IMR-90 (cell line): ENCODE data around the gene SPP2. TPM values are rescaled to one million over a fixed set of nuclear protein-coding genes. Genes with fewer than 3 reads are reported as not detected.

Experiments
- ATAC-seq: fragments of 200-7000 bp; cut with Tn5 transposase; 2 replicates; pipeline ENCODE4 v1.9.1; 2020; ENCODE audit warnings: low read depth, mild to moderate bottlenecking, moderate library complexity
- BruUV-seq: library from RNA; stranded (reverse); fragments of 400-500 nt; replicated peaks from 2 replicates; lab custom pipeline; 2021; lab: Mats Ljungman, UMichigan
- CTCF ChIA-PET: fragments of 300-600 bp; formaldehyde crosslinking; extraction: SDS; loops from one replicate; lab custom pipeline; 2021; ENCODE audit warnings: antibody characterized with exemption; lab: Yijun Ruan, JAX
- POLR2A ChIA-PET: fragments of 300-600 bp; sonication (Branson Sonifier 250); formaldehyde crosslinking; loops from one replicate; lab custom pipeline; 2022; ENCODE audit warnings: antibody characterized with exemption; ENCODE audit not compliant: unreplicated experiment; lab: Charles Lee
- DNase-seq: peaks from one replicate; pipeline ENCODE4 v3.0.0; 2013
- H2AFZ ChIP-seq: replicated peaks from 2 replicates; pipeline ENCODE3; 2013; ENCODE audit warnings: low read length, mild to moderate bottlenecking; ENCODE audit not compliant: poor library complexity
- H2AK5ac ChIP-seq: 2 replicates; pipeline ENCODE4 v1.6.1; 2013; ENCODE audit warnings: low read depth, low read length, inconsistent platforms
- H2AK9ac ChIP-seq: replicated peaks from 2 replicates; pipeline ENCODE3; 2013; ENCODE audit warnings: mild to moderate bottlenecking, low read depth, low read length, moderate library complexity; ENCODE audit not compliant: poor library complexity
- H2BK120ac ChIP-seq: 2 replicates; pipeline ENCODE4 v1.6.1; 2013; ENCODE audit warnings: low read depth, low read length, inconsistent platforms
- H2BK15ac ChIP-seq: 3 replicates; pipeline ENCODE4 v1.6.1; 2013; ENCODE audit warnings: low read depth, low read length, inconsistent platforms
- H2BK20ac ChIP-seq: 2 replicates; pipeline ENCODE4 v1.6.1; 2013; ENCODE audit warnings: low read depth, mild to moderate bottlenecking, inconsistent platforms, low read length, moderate library complexity
- H2BK5ac ChIP-seq: 2 replicates; pipeline ENCODE4 v1.6.1; 2013; ENCODE audit warnings: mild to moderate bottlenecking, low read depth, low read length, inconsistent platforms; ENCODE audit not compliant: poor library complexity, severe bottlenecking
- H3K14ac ChIP-seq: replicated peaks from 2 replicates; pipeline ENCODE4 v1.6.1; 2013; ENCODE audit warnings: low read depth, low read length, inconsistent platforms
- H3K18ac ChIP-seq: 2 replicates; pipeline ENCODE4 v1.6.1; 2013; ENCODE audit warnings: low read depth, low read length, control low read depth
- H3K23ac ChIP-seq: 2 replicates; pipeline ENCODE4 v1.6.1; 2013; ENCODE audit warnings: low read depth, low read length, inconsistent platforms
- H3K27ac ChIP-seq: 2 replicates; pipeline ENCODE4 v1.5.1; 2013; ENCODE audit warnings: mild to moderate bottlenecking, control low read depth, low read length; ENCODE audit not compliant: insufficient read depth
- H3K27me3 ChIP-seq: 2 replicates; pipeline ENCODE4 v1.6.1; 2013; ENCODE audit warnings: low read length; ENCODE audit not compliant: control insufficient read depth, insufficient read depth
- H3K36me3 ChIP-seq: 2 replicates; pipeline ENCODE4 v1.6.1; 2013; ENCODE audit warnings: low read length, mixed read lengths; ENCODE audit not compliant: control insufficient read depth, insufficient read depth
- H3K4ac ChIP-seq: 2 replicates; pipeline ENCODE4 v1.6.1; 2013; ENCODE audit warnings: low read depth, low read length, inconsistent platforms
- H3K4me1 ChIP-seq: 2 replicates; pipeline ENCODE4 v1.6.1; 2013; ENCODE audit warnings: low read length, mixed read lengths; ENCODE audit not compliant: control insufficient read depth, insufficient read depth
- H3K4me2 ChIP-seq: 2 replicates; pipeline ENCODE4 v1.6.1; 2013; ENCODE audit warnings: low read depth, mild to moderate bottlenecking, control low read depth, low read length, moderate library complexity
- H3K4me3 ChIP-seq: 2 replicates; pipeline ENCODE4 v1.5.1; 2013; ENCODE audit warnings: low read depth, mild to moderate bottlenecking, control low read depth, low read length, moderate library complexity; ENCODE audit not compliant: insufficient read depth
- H3K56ac ChIP-seq: 2 replicates; pipeline ENCODE4 v1.6.1; 2013; ENCODE audit warnings: low read length, inconsistent platforms; ENCODE audit not compliant: insufficient read depth; ENCODE audit errors: extremely low read depth
- H3K79me1 ChIP-seq, 2 experiments: 2 replicates each; pipeline ENCODE4 v1.6.1; 2013; ENCODE audit warnings: low read length in 2 of 2, inconsistent platforms in 1 of 2, low read depth in 1 of 2
- H3K9ac ChIP-seq: 2 replicates; pipeline ENCODE4 v1.6.1; 2013; ENCODE audit warnings: low read depth, low read length, control low read depth
- H3K9me1 ChIP-seq: 2 replicates; pipeline ENCODE4 v1.6.1; 2013; ENCODE audit warnings: low read length, inconsistent platforms; ENCODE audit not compliant: insufficient read depth
- H3K9me3 ChIP-seq: 2 replicates; pipeline ENCODE4 v1.6.1; 2013; ENCODE audit warnings: low read length; ENCODE audit not compliant: control insufficient read depth, insufficient read depth
- H4K20me1 ChIP-seq: 2 replicates; pipeline ENCODE4 v1.6.1; 2013; ENCODE audit warnings: low read length, inconsistent platforms; ENCODE audit not compliant: insufficient read depth
- H4K5ac ChIP-seq: 2 replicates; pipeline ENCODE4 v1.6.1; 2013; ENCODE audit warnings: mild to moderate bottlenecking, low read depth, low read length, control low read depth
- H4K8ac ChIP-seq, 2 experiments: 2 replicates each; pipeline ENCODE4 v1.6.1; 2013; ENCODE audit warnings: low read depth in 2 of 2, low read length in 2 of 2, control low read depth in 1 of 2, inconsistent platforms in 1 of 2
- H4K91ac ChIP-seq: 2 replicates; pipeline ENCODE4 v1.6.1; 2013; ENCODE audit warnings: low read depth, low read length, inconsistent platforms; ENCODE audit not compliant: insufficient read depth
- FOS ChIP-seq: fragments of 150-350 bp; IDR thresholded peaks from 2 replicates; pipeline ENCODE4 v1.6.1; 2016; ENCODE audit warnings: low read depth, low read length
- WGBS, 2 experiments: methylation state at CpG; one replicate each; pipeline versions ENCODE4 v1.1.5 to v1.1.7; 2013; ENCODE audit warnings: missing lambda C conversion rate in 2 of 2; ENCODE audit not compliant: insufficient read length in 1 of 2; ENCODE audit errors: extremely low coverage in 2 of 2; 5-methylcytosine and 5-hydroxymethylcytosine counted together
- dilution Hi-C: fragments of 300-500 bp; cut with HindIII; formaldehyde crosslinking; loops from one replicate; pipeline ENCODE4 v1.14.3; 2018; ENCODE audit warnings: low sequenced_read_pairs; ENCODE audit not compliant: unreplicated experiment
- in situ Hi-C: fragments of 300-500 bp; cut with MboI; formaldehyde crosslinking; loops from 3 replicates; pipeline ENCODE4 v1.14.3; 2019; ENCODE audit warnings: low sequenced_read_pairs, inconsistent platforms, mixed read lengths
- intact Hi-C: fragments of 100-400 bp; cut with micrococcal nuclease; formaldehyde crosslinking; loops from 2 replicates; pipeline ENCODE4 v1.10.0; 2022
- polyA plus RNA-seq, 3 experiments: library from polyadenylated mRNA; depleted of rRNA; stranded (reverse); fragments of >200 nt; gene quantifications; 2 replicates each; pipeline ENCODE4 v1.2.3, GENCODE V29; 2012; ENCODE audit warnings: low replicate concordance in 1 of 3
- total RNA-seq: library from RNA; depleted of rRNA; stranded (reverse); fragments of >200 nt; gene quantifications from 2 replicates; pipeline ENCODE4 v1.2.3, GENCODE V29; 2012

Gene SPP2
- total and polyA plus RNA-seq, 2 of the 4 experiments (the other 2 are of a cell fraction): not detected

DNA sequence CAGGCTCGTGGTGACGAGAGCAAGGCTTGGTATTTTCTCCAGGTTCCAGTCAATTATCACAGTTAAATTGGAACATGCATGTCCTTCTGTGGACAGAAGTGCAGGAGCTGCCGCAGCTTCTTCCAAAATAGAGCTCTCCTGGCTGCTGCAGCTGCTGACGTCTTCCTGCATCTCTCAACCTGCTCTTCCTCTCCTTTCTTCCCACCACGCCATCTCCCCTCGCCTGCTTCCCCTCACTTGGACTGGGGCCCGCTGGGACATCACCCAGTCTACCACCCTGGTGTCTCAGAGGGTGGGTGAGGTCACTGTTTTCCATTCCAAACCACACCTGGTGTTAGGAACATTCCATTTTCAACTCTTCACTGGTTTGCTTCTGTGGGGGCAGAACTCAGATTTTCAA, 41.4 kb downstream of the SPP2 start:
- H2AK9ac ChIP-seq: no peak overlapping the region
- no peak overlapping the region for H2AK5ac ChIP-seq
- no peak overlapping the region for H3K27ac ChIP-seq
- intact Hi-C loops (no loop called here), in situ Hi-C loops (no loop called here), dilution Hi-C loops (no loop called here)
- H3K14ac ChIP-seq: no peak overlapping the region
- H4K5ac ChIP-seq: no peak overlapping the region
- no peak overlapping the region for H2BK15ac ChIP-seq
- no peak overlapping the region for H2BK120ac ChIP-seq
- no peak overlapping the region for H3K56ac ChIP-seq
- H3K9me1 ChIP-seq: no peaks in the 10 kb centered on the region
- H3K18ac ChIP-seq: no peak overlapping the region
- no TSS peak for BruUV-seq
- H2BK5ac ChIP-seq: no peak overlapping the region
- ChIA-PET POLR2A (no interaction called here), CTCF (interaction anchor here (0.6 kb wide), 1 partner anchor 197 kb away, joined by 7 read pairs; no protein-coding TSS in a partner anchor)
- H4K8ac ChIP-seq: no peak overlapping the region
- H3K23ac ChIP-seq: no peak overlapping the region
- DNase-seq (no peak), ATAC-seq (no peak)
- H2BK20ac ChIP-seq: no peak overlapping the region
- H3K79me1 ChIP-seq: no peaks in the 10 kb centered on the region
- TF ChIP-seq FOS: no peak
- H2AFZ ChIP-seq: peak overlapping the region; percentile 54
- H3K9me3 ChIP-seq: no peaks in the 10 kb centered on the region
- H3K27me3 ChIP-seq: peaks cover 16% of the 10 kb centered on the region
- WGBS, 2 experiments: 20% methylated on average over 1 of the region's 7 CpGs; no CpG with 5 or more reads in 1 of the 2 experiments
- H4K91ac ChIP-seq: no peak overlapping the region
- H3K4ac ChIP-seq: no peak overlapping the region
- H3K4me3 ChIP-seq: no peak overlapping the region
- no peaks in the 10 kb centered on the region for H3K36me3 ChIP-seq
- H3K9ac ChIP-seq: no peak overlapping the region
- no peak overlapping the region; the same call in 1 of the 2 replicates for H3K4me2 ChIP-seq
- no peaks in the 10 kb centered on the region for H4K20me1 ChIP-seq
- H3K4me1 ChIP-seq: no peaks in the 10 kb centered on the region; the same call in 1 of the 2 replicates
